ENCODE results near the gene PAXX.

DNA sequence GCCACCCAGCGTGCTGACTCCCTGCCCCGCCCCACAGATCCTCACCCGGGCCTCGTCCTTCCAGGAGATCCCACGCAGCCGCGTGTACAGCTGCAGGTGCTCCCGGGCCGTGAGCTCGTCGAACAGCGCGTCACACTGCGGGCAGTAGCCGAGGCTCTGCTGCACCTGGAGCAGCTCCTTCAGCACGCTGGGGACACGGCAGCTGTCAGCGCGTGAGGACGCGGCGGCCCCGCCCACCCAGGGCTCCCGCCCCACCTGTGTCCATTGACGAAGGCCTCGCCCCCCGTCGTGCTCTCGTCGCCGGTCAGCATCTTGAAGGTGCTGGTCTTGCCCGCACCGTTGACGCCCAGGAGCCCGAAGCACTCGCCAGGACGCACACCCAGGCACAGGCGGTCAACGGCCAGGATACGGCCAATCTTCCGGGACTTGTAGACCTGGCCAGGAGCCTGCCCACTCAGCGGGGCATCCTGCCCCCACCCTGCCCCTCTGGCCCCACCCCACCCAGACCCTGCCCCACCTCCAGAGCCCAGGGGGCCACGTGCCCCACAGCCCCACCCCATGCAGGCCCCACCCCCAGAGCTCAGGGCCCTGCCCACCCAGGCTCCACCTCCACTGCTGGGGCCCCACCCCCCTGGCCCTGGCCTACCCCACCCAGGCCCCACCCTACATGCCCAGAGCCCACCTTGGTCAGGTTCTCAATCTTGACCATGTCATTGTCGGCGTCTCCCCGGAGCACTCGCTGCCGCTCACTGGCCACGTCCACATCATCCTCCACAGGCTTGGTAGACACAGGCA, 17.9 kb downstream of the PAXX start:
- TF ChIP-seq, protein P1, sequence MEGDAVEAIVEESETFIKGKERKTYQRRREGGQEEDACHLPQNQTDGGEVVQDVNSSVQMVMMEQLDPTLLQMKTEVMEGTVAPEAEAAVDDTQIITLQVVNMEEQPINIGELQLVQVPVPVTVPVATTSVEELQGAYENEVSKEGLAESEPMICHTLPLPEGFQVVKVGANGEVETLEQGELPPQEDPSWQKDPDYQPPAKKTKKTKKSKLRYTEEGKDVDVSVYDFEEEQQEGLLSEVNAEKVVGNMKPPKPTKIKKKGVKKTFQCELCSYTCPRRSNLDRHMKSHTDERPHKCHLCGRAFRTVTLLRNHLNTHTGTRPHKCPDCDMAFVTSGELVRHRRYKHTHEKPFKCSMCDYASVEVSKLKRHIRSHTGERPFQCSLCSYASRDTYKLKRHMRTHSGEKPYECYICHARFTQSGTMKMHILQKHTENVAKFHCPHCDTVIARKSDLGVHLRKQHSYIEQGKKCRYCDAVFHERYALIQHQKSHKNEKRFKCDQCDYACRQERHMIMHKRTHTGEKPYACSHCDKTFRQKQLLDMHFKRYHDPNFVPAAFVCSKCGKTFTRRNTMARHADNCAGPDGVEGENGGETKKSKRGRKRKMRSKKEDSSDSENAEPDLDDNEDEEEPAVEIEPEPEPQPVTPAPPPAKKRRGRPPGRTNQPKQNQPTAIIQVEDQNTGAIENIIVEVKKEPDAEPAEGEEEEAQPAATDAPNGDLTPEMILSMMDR (IDR thresholded peaks at IDR 0.05), result no peak
- no peak for TF ChIP-seq POLR2A (IDR thresholded peaks at IDR 0.05)
- no peak for TF ChIP-seq EP300 (IDR thresholded peaks at IDR 0.05)

Data from tibial nerve (tissue), 4 donors.